Epithelial cell of proximal tubule (primary cell): ENCODE measurements around the gene SLC28A1. TPM values are rescaled to one million over a fixed set of nuclear protein-coding genes. Genes with fewer than 3 reads are reported as not detected.
"Not testable (repeated sequence)": the region's sequence is repeated elsewhere in the genome, so short reads cannot be mapped to it uniquely, and the experiment has no call there.

Experiments used
- DNase-seq: peaks from one replicate; pipeline ENCODE4 v3.0.0-alpha.2; 2011; ENCODE audit warnings: low read depth
- H3K4me3 ChIP-seq: 2 replicates; pipeline ENCODE4 v1.5.1; 2011; ENCODE audit warnings: low read depth, mild to moderate bottlenecking, low read length
- total RNA-seq: library from RNA; depleted of rRNA; stranded (reverse); fragments of >200 nt; gene quantifications from 2 replicates; pipeline ENCODE4 v1.2.3, GENCODE V29; 2015
- TF ChIP-seq, protein P1 (sequence below): conservative IDR thresholded peaks from 2 replicates; pipeline ENCODE4 v1.5.1; 2012; ENCODE audit warnings: low read depth, mild to moderate bottlenecking, low read length

The SLC28A1 gene
- total RNA-seq, 1 donor from 2014 or later: not detected

DNA sequence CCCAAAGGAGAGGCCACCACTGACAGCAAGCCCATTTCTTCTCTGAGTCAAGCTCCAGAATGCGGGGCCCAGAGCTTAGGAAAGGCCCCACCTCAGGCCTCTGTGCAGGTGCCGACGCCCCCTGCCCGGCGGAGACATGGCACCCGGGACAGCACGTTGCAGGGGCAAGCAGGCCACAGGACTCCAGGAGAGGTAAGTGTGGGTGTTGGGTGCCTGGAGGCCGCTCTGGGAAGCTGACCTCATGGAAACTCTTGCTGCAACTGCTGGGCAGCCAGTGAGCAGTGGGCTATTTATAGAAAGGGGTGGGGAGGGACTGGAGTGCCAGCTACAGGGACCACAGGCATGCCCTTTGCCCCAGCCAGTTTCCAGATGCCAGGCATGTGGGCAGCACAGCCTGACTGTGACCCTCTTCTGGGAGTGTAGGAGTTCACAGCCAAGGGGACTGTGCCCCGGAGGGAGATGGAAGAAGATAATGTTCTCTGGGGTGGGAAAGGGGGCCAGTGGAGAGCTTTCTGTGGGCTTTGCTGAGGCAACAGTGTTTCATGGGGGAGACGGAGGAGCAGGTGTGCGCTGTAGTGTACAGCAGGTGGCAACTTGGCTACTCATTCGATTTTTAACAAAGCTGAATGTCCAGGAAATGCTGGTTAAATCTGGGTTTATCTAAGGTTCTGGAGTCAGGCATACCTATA is 43.6 kb upstream of the SLC28A1 start:
- TF ChIP-seq, protein P1, sequence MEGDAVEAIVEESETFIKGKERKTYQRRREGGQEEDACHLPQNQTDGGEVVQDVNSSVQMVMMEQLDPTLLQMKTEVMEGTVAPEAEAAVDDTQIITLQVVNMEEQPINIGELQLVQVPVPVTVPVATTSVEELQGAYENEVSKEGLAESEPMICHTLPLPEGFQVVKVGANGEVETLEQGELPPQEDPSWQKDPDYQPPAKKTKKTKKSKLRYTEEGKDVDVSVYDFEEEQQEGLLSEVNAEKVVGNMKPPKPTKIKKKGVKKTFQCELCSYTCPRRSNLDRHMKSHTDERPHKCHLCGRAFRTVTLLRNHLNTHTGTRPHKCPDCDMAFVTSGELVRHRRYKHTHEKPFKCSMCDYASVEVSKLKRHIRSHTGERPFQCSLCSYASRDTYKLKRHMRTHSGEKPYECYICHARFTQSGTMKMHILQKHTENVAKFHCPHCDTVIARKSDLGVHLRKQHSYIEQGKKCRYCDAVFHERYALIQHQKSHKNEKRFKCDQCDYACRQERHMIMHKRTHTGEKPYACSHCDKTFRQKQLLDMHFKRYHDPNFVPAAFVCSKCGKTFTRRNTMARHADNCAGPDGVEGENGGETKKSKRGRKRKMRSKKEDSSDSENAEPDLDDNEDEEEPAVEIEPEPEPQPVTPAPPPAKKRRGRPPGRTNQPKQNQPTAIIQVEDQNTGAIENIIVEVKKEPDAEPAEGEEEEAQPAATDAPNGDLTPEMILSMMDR: no peak
- DNase-seq: peak; percentile 81
- H3K4me3 ChIP-seq: no peak overlapping the region

DNA sequence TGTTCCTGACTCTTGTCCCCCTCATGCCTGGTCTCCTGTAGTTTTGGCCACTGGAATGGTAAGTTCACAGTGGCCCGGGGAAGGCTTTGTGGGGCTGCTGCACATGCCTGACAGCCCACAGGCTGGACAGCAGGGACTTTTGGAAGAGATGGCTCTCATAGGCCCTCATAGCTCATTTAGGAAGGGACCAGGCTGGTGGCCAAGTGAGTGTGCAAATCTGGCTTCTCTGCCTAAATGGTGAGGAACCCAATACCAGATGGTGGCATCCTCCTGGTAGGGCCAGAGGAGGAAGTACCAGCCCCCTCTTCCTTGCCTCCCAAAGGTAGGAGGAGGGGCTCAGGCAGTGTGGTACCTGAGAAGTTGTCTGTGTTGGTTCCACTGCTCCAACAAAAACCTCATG is 41.7 kb upstream of the SLC28A1 start:
- no peak overlapping the region for H3K4me3 ChIP-seq
- DNase-seq: no peak
- TF ChIP-seq, protein P1: no peak

DNA sequence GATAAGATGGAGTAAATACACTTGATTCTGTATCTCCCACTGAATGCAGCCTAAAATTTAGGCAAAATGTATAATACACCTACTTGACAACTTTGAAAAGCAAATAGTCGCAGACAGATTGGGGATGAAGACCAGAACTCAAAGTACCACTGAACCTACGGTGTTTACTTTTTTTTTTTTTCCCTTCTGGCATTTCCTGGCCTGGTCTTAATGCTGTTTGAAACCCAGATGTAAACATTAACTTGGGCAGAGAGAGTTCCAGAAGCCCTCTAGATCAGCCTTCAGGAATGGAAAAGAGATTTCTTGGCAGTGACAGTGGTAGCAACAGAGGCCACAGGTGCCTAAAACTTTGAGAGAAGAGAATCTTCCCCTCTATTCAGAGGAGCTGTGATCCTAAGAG is 39.5 kb upstream of the SLC28A1 start:
- H3K4me3 ChIP-seq: no peak overlapping the region
- TF ChIP-seq, protein P1: no peak
- DNase-seq: no peak

DNA sequence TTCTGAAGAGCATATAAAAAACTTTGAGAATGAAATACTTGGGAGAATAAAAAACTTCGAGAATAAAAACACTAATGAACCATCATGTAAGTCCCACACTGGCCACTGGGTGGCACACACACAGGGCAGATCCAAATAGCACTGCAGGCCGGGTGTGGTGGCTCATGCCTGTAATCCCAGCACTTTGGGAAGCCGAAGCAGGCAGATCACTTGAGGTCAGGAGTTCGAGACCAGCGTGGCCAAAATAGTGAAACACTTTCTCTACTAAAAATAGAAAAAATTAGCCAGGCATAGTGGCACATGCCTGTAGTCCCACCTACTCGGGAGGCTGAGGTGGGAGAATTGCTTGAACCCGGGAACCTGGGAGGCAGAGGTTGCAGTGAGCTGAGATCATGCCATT is 38.8 kb upstream of the SLC28A1 start:
- TF ChIP-seq, protein P1: peak; percentile 63
- DNase-seq, H3K4me3 ChIP-seq: not testable (repeated sequence)

DNA sequence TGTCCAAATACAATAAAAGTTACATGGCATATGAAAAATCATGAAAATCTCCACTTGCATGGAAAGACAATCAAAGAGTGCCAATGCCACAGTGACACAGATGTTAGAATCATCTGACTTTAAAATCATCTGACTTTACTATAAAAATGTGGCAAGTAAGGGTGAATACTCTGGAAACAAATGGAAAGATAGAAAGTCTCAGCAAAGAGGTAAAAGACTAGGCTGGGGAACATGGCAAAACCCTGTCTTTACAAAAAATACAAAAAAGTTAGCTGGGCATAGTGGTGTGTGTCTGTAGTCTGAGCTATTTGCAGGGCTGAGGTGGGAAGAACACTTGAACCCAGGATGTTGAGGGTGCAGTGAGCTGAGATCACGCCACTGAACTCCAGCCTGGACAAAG is 38.2 kb upstream of the SLC28A1 start:
- no peak overlapping the region for H3K4me3 ChIP-seq
- TF ChIP-seq, protein P1: no peak
- DNase-seq: no peak

DNA sequence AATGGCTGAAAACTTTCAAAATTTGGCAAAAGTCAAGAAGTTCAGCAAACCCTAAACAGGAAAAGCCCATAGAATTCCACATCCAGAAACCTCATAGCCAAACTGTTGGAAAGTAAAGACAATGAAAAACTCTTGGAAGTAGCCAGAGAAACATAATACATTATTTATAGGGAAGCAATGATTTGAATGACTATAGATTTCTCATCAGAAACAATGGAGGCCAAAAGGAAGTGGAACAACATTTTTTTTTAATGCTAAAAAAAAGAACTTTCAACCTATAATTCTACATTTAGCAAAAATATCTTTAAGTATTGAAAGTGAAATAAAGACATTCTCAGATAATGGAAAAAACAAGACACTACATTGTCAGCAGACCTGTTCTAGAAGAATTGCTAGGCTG is 37.1 kb upstream of the SLC28A1 start:
- no peak overlapping the region for H3K4me3 ChIP-seq
- TF ChIP-seq, protein P1: no peak
- no peak for DNase-seq

DNA sequence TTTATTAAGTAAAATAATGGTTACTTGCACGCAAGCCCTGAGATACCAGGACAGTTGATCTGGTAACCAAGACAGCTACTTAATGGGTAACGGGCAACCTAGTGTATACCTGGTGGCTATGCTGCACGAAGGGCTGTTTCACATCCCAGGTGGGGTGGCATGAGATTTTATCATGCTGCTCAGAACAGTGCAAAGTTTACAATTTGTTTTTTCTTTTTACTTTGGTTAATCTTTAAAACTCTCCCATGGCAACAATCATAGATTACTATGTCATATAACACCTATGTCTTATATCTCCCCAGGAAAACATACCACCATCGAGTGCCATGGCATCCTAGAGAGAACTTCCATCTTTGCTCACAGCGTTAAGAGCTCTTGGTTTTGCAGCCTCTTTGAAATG is 32.2 kb upstream of the SLC28A1 start:
- TF ChIP-seq, protein P1: no peak
- H3K4me3 ChIP-seq: no peak overlapping the region
- DNase-seq: no peak
